Ishikawa (cell line): Measurements from ENCODE around the gene ANKDD1A.

ENCODE experiments used
- CEBPB ChIP-seq: IDR thresholded peaks from 2 replicates; pipeline ENCODE4 v1.6.1; 2012
- CREB1 ChIP-seq: IDR thresholded peaks from 2 replicates; pipeline ENCODE4 v1.6.1; 2012; ENCODE audit warnings: low read depth
- EGR1 ChIP-seq: IDR thresholded peaks from 2 replicates; pipeline ENCODE4 v1.6.1; 2012
- EP300 ChIP-seq: IDR thresholded peaks from 2 replicates; pipeline ENCODE4 v1.6.1; 2012; ENCODE audit warnings: borderline replicate concordance
- FOXM1 ChIP-seq: IDR thresholded peaks from 2 replicates; pipeline ENCODE4 v1.6.1; 2012; ENCODE audit warnings: low read depth, borderline replicate concordance
- NFIC ChIP-seq: IDR thresholded peaks from 2 replicates; pipeline ENCODE4 v1.6.1; 2012
- RAD21 ChIP-seq: IDR thresholded peaks from 2 replicates; pipeline ENCODE4 v1.6.1; 2012; ENCODE audit warnings: low read depth
- TAF1 ChIP-seq: IDR thresholded peaks from 2 replicates; pipeline ENCODE4 v1.6.1; 2012; ENCODE audit warnings: low read depth, mild to moderate bottlenecking
- TCF12 ChIP-seq: IDR thresholded peaks from 2 replicates; pipeline ENCODE4 v1.6.1; 2012; ENCODE audit warnings: low read depth
- TEAD4 ChIP-seq: IDR thresholded peaks from 2 replicates; pipeline ENCODE4 v1.6.1; 2012
- YY1 ChIP-seq: IDR thresholded peaks from 2 replicates; pipeline ENCODE4 v1.6.1; 2012; ENCODE audit warnings: low read depth
- ZBTB7A ChIP-seq: IDR thresholded peaks from 2 replicates; pipeline ENCODE4 v1.6.1; 2012; ENCODE audit warnings: low read depth
- TF ChIP-seq, protein P1 (sequence below): IDR thresholded peaks from 2 replicates; pipeline ENCODE4 v1.6.1; 2012; ENCODE audit warnings: low read depth, mild to moderate bottlenecking
- TF ChIP-seq, protein P2 (sequence below): IDR thresholded peaks from 2 replicates; pipeline ENCODE4 v1.6.1; 2012
- TF ChIP-seq, protein P3 (sequence below): IDR thresholded peaks from 2 replicates; pipeline ENCODE4 v1.6.1; 2012

The ANKDD1A gene

DNA sequence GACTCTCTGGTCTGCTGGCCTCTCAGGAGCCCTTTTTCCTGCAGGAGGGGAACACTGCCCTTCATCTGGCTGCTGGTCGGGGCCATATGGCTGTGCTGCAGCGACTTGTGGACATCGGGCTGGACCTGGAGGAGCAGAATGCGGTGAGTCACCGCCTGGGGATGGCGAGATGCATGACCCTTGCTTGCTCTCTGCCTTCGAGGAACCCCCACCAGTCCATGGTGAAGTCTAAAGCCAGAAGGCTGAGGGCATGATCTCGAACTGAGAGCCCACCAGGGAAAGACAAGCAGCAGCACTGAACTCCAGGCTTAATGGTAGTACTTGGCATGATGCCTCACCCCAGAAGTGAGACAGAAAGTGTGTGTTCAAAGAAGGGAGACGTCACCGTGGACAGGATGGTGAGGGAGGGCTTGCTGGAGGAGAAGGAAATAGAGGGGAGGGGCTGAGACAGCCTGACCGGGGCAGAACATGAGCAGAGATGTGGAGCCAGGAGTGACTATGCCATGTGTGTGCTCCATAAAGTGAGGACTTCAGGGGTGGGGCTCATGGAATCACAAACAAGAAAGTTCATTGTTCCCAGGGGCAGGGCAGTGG is 19.2 kb downstream of the ANKDD1A start:
- TF ChIP-seq TEAD4, result no peak
- TF ChIP-seq EGR1, result no peak
- TF ChIP-seq CEBPB, result no peak
- TF ChIP-seq CREB1, result no peak
- TF ChIP-seq NFIC, result no peak
- TF ChIP-seq, protein P1, sequence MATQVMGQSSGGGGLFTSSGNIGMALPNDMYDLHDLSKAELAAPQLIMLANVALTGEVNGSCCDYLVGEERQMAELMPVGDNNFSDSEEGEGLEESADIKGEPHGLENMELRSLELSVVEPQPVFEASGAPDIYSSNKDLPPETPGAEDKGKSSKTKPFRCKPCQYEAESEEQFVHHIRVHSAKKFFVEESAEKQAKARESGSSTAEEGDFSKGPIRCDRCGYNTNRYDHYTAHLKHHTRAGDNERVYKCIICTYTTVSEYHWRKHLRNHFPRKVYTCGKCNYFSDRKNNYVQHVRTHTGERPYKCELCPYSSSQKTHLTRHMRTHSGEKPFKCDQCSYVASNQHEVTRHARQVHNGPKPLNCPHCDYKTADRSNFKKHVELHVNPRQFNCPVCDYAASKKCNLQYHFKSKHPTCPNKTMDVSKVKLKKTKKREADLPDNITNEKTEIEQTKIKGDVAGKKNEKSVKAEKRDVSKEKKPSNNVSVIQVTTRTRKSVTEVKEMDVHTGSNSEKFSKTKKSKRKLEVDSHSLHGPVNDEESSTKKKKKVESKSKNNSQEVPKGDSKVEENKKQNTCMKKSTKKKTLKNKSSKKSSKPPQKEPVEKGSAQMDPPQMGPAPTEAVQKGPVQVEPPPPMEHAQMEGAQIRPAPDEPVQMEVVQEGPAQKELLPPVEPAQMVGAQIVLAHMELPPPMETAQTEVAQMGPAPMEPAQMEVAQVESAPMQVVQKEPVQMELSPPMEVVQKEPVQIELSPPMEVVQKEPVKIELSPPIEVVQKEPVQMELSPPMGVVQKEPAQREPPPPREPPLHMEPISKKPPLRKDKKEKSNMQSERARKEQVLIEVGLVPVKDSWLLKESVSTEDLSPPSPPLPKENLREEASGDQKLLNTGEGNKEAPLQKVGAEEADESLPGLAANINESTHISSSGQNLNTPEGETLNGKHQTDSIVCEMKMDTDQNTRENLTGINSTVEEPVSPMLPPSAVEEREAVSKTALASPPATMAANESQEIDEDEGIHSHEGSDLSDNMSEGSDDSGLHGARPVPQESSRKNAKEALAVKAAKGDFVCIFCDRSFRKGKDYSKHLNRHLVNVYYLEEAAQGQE, result no peak
- no peak for TF ChIP-seq FOXM1
- no peak for TF ChIP-seq TAF1

DNA sequence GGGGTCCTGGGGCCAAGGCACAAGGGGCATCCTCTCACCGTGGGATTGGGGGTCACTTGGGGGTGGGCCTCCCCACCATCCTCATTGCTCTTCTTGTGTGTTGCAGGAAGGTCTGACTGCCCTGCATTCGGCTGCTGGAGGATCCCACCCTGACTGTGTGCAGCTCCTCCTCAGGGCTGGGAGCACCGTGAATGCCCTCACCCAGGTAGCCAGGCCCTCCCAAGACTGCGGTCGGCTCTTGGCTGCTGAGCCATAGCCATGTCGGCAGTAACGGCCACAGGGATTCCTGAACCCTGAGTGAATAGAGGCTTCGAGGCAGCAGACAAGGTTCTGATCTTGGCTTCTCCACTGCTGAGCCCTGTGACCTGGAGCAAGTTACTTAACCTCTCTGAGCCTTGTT is 19.7 kb downstream of the ANKDD1A start:
- TF ChIP-seq, protein P1, result no peak
- TF ChIP-seq, protein P2, sequence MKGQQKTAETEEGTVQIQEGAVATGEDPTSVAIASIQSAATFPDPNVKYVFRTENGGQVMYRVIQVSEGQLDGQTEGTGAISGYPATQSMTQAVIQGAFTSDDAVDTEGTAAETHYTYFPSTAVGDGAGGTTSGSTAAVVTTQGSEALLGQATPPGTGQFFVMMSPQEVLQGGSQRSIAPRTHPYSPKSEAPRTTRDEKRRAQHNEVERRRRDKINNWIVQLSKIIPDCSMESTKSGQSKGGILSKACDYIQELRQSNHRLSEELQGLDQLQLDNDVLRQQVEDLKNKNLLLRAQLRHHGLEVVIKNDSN, result no peak
- TF ChIP-seq CEBPB (no peak), EP300 (no peak), RAD21 (no peak), EGR1 (no peak), FOXM1 (no peak), ZBTB7A (no peak), CREB1 (no peak), TAF1 (no peak), NFIC (no peak), TEAD4 (no peak), YY1 (no peak)
- TF ChIP-seq, protein P3, sequence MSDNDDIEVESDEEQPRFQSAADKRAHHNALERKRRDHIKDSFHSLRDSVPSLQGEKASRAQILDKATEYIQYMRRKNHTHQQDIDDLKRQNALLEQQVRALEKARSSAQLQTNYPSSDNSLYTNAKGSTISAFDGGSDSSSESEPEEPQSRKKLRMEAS, result no peak

DNA sequence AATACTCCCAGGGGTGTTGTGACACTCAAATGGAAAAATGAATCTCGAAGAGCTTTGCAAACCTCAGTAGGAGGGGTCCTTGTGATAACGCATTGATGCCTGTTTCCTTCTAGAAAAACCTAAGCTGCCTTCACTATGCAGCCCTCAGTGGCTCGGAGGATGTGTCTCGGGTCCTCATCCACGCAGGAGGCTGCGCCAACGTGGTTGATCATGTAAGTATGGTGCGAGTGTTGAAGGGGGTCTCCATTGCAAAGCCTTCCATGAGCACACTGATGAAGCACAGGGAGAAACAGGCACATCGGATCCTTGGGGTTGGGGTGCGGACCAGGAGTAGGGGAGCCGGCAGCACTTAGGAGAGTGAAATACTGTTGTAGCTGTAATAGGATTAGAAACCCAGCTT is 22.3 kb downstream of the ANKDD1A start:
- TF ChIP-seq TCF12 (no peak), EGR1 (no peak), FOXM1 (no peak), TEAD4 (no peak), CEBPB (no peak), YY1 (no peak), EP300 (no peak)
- TF ChIP-seq, protein P3, result no peak

DNA sequence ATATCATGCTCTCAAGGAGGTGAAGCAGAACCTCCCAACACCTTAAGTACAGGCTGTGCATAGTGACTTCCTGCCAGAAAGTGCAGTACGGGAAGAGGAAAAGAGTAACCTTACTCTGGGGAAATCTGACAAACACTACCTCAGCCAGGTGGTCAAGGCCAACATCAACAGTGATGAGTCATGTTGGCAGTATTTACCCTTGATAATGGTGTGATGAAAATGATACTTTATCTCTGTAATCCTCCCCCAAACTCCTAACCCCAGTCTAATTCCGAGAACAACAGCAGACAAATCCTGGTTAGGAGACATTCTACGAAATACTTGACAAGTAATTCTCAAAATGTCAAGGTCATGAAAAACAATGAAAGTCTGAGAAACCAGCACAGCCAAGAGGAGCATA is 26.5 kb downstream of the ANKDD1A start:
- no peak for TF ChIP-seq RAD21
- TF ChIP-seq, protein P3, result no peak
- no peak for TF ChIP-seq CREB1
- TF ChIP-seq, protein P1, result no peak
- no peak for TF ChIP-seq NFIC
- TF ChIP-seq, protein P2, result no peak
- no peak for TF ChIP-seq TEAD4
- TF ChIP-seq CEBPB, result no peak
- no peak for TF ChIP-seq YY1
- TF ChIP-seq EP300, result no peak
- no peak for TF ChIP-seq TAF1
- no peak for TF ChIP-seq FOXM1

DNA sequence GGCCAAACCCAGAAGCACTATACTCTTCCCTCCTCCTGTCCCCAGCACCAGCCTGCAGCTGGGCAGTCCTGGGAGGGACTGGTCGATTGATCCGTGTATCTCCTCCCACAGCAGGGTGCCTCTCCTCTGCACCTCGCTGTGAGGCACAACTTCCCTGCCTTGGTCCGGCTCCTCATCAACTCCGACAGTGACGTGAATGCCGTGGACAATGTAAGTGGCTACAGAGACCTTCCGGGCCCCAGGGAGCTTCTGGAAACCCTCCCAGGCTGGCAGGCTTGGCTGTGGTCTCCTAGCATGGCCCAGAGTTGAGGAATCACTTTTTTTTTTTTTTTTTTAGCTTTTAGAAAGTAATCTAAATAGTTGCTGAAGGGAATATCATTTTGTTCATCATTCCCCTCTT is 30.7 kb downstream of the ANKDD1A start:
- no peak for TF ChIP-seq RAD21
- TF ChIP-seq TCF12, result no peak
- no peak for TF ChIP-seq CEBPB
- no peak for TF ChIP-seq YY1
- no peak for TF ChIP-seq ZBTB7A
- TF ChIP-seq NFIC, result no peak
- no peak for TF ChIP-seq CREB1
- TF ChIP-seq, protein P3, result no peak
- TF ChIP-seq, protein P1, result no peak
- no peak for TF ChIP-seq FOXM1
- no peak for TF ChIP-seq TAF1
- TF ChIP-seq, protein P2, result no peak
- TF ChIP-seq EGR1, result no peak
- no peak for TF ChIP-seq TEAD4
- no peak for TF ChIP-seq EP300
